GM10847 (cell line): Measurements from ENCODE around the gene PLCB4.

Source experiments
- POLR2A ChIP-seq: IDR thresholded peaks from 2 replicates; pipeline ENCODE4 v1.6.1; 2011; ENCODE audit not compliant: insufficient read length; ENCODE audit errors: extremely low read depth

Gene PLCB4

DNA sequence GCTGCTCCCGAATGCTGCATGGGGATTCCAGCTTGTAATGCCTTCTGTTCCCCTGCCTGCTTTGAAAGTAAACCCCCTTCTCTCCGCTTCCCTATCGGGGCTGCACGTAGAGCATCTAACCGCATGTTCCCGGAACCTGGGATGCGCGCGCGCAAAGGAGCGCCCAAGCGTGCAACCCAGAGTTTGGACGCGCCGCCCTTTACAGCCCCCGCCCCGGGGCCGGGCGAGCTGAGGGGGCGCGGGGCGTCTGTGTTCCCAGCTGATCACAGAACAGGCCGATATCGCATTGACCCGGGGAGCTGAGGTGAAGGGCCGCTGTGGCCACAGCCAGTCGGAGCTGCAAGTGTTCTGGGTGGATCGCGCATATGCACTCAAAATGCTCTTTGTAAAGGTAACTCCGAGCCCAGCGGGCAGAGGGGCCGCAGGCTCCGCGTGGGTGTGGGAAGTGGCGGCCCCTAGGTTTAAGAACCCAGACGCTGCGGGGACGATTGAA lies 446.9 kb downstream of the PLCB4 start:
- no peak for TF ChIP-seq POLR2A

DNA sequence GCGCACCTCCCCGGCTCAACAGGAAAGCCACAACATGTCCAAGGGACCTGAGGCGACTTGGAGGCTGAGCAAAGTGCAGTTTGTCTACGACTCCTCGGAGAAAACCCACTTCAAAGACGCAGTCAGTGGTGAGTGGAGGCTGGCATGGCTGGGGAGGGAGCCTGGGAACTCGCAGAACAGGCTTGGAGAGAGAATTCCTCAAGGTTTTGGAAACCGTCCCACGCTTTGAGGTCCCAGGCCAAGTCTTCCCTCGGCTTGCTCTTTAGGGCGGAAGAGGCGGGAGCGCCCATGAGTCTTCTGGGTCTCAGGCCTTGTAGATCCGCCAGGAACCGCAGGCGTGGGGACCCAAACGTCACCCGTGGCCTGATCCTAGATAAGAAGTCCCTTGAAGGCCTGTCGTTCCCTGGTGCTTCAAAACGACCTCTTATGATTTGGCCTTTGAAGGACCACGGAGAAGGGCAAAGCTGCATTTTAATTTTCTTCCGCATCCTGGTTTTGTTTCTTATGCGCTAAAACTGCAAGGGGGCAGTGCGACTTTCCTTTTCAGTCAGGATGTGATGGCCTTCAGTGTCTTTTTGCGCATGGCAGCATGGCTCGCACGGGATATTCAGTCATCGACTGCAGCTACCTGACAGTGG lies 447.5 kb downstream of the PLCB4 start:
- no peak for TF ChIP-seq POLR2A

DNA sequence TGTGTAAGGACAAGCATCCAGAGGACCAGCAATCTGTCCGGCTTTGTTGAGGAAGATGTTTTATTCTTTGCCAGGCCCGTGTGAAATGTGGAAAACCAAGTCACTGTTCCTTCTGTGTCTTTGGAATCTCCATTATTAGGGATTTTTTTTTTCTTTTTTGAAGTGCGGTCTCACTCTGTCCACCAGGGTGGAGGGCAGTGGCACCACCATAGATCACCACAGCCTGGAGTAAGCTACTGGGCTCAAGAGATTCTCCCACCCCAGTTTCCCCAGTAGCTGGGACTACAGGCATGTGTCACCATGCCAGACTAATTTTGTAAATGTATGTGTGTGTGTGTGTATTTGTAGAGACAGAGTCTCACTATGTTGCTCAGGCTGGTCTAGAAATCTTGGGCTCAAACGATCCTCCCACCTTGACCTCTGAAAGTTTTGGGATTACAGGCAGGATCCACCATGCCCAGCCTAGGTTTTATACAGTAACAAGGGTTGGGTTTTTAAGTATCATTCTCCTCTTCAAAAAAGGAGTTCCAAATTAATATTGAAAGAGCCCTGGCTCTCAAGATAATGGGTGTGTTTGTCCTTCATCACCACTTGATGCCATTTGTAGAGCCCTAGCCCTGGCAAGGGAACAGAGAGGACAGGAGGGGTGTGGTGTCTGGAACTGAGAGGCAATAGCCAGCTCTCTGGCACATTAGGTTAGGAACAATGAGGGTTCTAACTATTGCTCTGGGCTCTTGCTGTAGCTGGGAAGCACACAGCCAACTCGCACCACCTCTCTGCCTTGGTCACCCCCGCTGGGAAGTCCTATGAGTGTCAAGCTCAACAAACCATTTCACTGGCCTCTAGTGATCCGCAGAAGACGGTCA lies 448.6 kb downstream of the PLCB4 start:
- no peak for TF ChIP-seq POLR2A

DNA sequence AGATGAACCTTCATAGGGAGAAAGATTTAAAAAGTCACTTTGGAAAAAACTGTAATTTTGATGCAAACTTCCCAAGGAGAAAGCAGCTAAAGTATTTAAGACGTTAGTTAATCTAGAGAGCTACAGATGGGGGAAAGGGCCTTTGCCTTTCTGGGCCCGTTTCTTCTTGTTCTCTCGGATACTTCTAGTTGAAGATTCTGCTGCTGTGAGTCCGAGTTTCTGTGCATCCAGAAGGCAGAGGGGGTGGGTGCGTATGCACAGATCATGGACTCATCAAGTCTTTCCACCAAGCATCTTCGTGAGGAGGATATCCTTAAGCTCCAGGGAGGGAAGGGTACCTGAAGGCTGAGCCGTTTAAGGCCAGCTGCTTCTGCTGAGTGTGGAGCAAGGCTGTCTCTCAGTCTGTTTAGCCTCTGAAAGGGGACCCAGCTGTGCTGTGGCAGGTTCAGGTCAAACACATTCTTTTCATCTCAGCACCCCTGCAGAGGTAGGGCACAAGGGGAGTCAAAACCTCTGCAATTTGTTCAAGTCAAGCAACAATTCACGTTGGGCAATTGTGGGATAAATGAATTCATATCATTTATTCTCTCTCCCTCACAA lies 449.8 kb downstream of the PLCB4 start:
- TF ChIP-seq POLR2A: no peak

DNA sequence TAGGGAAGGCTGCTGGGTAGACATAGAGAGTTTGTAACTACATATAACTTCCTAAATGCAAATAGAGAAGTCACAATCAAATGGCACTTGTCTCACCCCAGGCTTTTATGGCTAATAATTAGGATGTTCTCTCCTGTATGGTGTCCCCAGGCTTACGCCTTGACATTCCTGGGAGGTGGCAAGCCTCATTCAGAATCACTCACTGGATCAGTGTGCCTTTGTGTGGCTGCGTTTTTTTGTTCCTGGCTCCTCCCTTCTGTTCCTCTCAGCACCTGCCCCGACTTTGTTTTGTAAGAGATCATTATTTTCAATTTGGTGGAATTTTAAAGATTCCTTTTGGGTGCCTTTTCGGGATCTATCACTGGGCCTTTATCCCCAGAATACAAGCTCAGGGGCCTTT lies 451.2 kb downstream of the PLCB4 start:
- TF ChIP-seq POLR2A: no peak

DNA sequence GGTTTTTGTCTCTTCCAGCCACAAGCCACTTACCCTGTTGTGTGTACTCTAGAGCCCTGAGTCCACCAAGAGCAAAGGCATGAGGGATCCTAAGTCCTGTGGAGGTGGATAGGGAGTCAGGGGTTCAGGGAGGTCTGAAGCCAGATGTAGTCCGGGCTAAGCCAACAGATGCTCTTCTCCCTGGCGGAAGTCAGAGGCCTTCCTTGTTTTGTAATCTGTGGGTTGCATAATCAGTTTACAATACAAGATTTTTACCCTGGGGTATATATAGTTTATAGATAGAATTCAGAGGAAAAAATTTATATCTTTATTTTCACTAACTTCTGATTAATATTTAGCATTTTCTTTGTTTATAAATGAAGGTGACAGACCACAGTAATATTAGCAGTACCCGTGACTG lies 454.7 kb downstream of the PLCB4 start:
- TF ChIP-seq POLR2A: no peak
